Raji (cell line): Measurements from ENCODE around the gene UPF1.

Experiments
- POLR2A ChIP-seq: IDR thresholded peaks from 2 replicates; pipeline ENCODE4 v1.6.1; 2011; ENCODE audit warnings: low read depth, low read length, control low read depth; ENCODE audit not compliant: insufficient read depth

The UPF1 gene

GRCh38 chr19:18889949-18890745, 58.4 kb downstream of the UPF1 start:
- TF ChIP-seq POLR2A = no peak

- TF ChIP-seq POLR2A = no peak
These were observed 62.0 kb downstream of the UPF1 start for GRCh38 chr19:18893587-18894253.

- no peak for TF ChIP-seq POLR2A
These were observed 62.7 kb downstream of the UPF1 start for GRCh38 chr19:18894254-18895037.

- TF ChIP-seq POLR2A = no peak
These were observed 63.5 kb downstream of the UPF1 start for GRCh38 chr19:18895038-18895823.

- TF ChIP-seq POLR2A = no peak
These were observed 64.1 kb downstream of the UPF1 start, which contains the start of gene CERS1 for GRCh38 chr19:18895824-18896341. Gene CERS1 (minus strand): TSS chr19:18896158. CDS start chr19:18896072, 86 bp downstream.

GRCh38 chr19:18896421-18896841, 64.7 kb downstream of the UPF1 start:
- no peak for TF ChIP-seq POLR2A

GRCh38 chr19:18897094-18898029, 65.6 kb downstream of the UPF1 start:
- TF ChIP-seq POLR2A = no peak

- no peak for TF ChIP-seq POLR2A
These were observed 66.4 kb downstream of the UPF1 start for GRCh38 chr19:18898081-18898606.

- no peak for TF ChIP-seq POLR2A
These were observed 67.0 kb downstream of the UPF1 start for GRCh38 chr19:18898607-18899408.

GRCh38 chr19:18899624-18900560, 68.1 kb downstream of the UPF1 start:
- TF ChIP-seq POLR2A = no peak

GRCh38 chr19:18900700-18901481, 69.1 kb downstream of the UPF1 start:
- no peak for TF ChIP-seq POLR2A
